GM18517 (cell line): ENCODE results near the gene BCL11A.

Experiments used
- ATAC-seq: cut with Tn5 transposase; IDR thresholded peaks from one replicate; pipeline ENCODE4 v1.9.1; 2021; ENCODE audit warnings: mild to moderate bottlenecking, moderate library complexity; ENCODE audit not compliant: unreplicated experiment

BCL11A gene

GRCh38 chr2:60510713-60511112, 42.7 kb downstream of the BCL11A start:
- ATAC-seq: no peak

- ATAC-seq: no peak
Measured at GRCh38 chr2:60509066-60509465, 44.4 kb downstream of the BCL11A start.

- no peak for ATAC-seq
Measured at GRCh38 chr2:60508339-60508917, 45.0 kb downstream of the BCL11A start.

- ATAC-seq: no peak
Measured at GRCh38 chr2:60507211-60507965, 46.1 kb downstream of the BCL11A start.

- ATAC-seq: no peak
Measured at GRCh38 chr2:60505880-60506260, 47.6 kb downstream of the BCL11A start.

- no peak for ATAC-seq
Measured at GRCh38 chr2:60505240-60505879, 48.1 kb downstream of the BCL11A start.

- ATAC-seq: no peak
Measured at GRCh38 chr2:60504049-60504448, 49.4 kb downstream of the BCL11A start.

GRCh38 chr2:60502144-60502543, 51.3 kb downstream of the BCL11A start:
- ATAC-seq: no peak

- ATAC-seq: no peak
Measured at GRCh38 chr2:60500861-60501260, 52.6 kb downstream of the BCL11A start.

- ATAC-seq: no peak
Measured at GRCh38 chr2:60499651-60500265, 53.7 kb downstream of the BCL11A start.

- peak; percentile 53 for ATAC-seq
Measured at GRCh38 chr2:60498816-60499429, 54.5 kb downstream of the BCL11A start.

- ATAC-seq: peak; percentile 49
Measured at GRCh38 chr2:60498127-60498815, 55.2 kb downstream of the BCL11A start.

GRCh38 chr2:60497500-60497899, 56.0 kb downstream of the BCL11A start:
- ATAC-seq: no peak

- no peak for ATAC-seq
Measured at GRCh38 chr2:60496956-60497355, 56.5 kb downstream of the BCL11A start.

- no peak for ATAC-seq
Measured at GRCh38 chr2:60496475-60496874, 57.0 kb downstream of the BCL11A start.

GRCh38 chr2:60495041-60495625, 58.3 kb downstream of the BCL11A start:
- no peak for ATAC-seq

GRCh38 chr2:60493804-60494387, 59.6 kb downstream of the BCL11A start:
- ATAC-seq: no peak

GRCh38 chr2:60492548-60492947, 60.9 kb downstream of the BCL11A start:
- ATAC-seq: no peak

GRCh38 chr2:60490848-60491247, 62.6 kb downstream of the BCL11A start:
- no peak for ATAC-seq

GRCh38 chr2:60490441-60490840, 63.0 kb downstream of the BCL11A start:
- no peak for ATAC-seq
